HepG2 (cell line): ENCODE results near the gene OBSL1. TPM values are rescaled to one million over a fixed set of nuclear protein-coding genes. Genes with fewer than 3 reads are reported as not detected.
A peak's percentile ranks its signal among the peaks of the same experiment; 100 is the strongest.

Experiments used
- ATAC-seq: fragments of 200-7000 bp; cut with Tn5 transposase; 3 replicates; pipeline ENCODE4 v1.9.1; 2020; ENCODE audit warnings: mild to moderate bottlenecking, moderate library complexity
- BruUV-seq: library from RNA; stranded (reverse); fragments of 400-500 nt; replicated peaks from 2 replicates; lab custom pipeline; 2021; lab: Mats Ljungman, UMichigan
- CTCF ChIA-PET: fragments of 300-600 bp; formaldehyde crosslinking; extraction: SDS; loops from one replicate; lab custom pipeline; 2021; ENCODE audit warnings: low total read pairs, inconsistent platforms, low intra/inter-chr PET ratio; lab: Yijun Ruan, JAX
- POLR2A ChIA-PET: fragments of 350-600 bp; sonication (Branson Sonifier 250); formaldehyde crosslinking; loops from one replicate; lab custom pipeline; 2020; ENCODE audit warnings: antibody characterized with exemption, inconsistent platforms; lab: Yijun Ruan, JAX
- DNase-seq: peaks from one replicate; pipeline ENCODE4 v3.0.0-alpha.2; 2015; ENCODE audit warnings: low spot score
- FAIRE-seq: peaks from 3 replicates; lab custom pipeline; 2011; peaks lifted over from hg19 to GRCh38; lab: Jason Lieb, UNC
- H2AFZ ChIP-seq: one replicate; pipeline ENCODE4 v1.6.1; 2011; ENCODE audit warnings: low read length, inconsistent platforms
- H3K27ac ChIP-seq: fragments of 300-600 bp; 3 replicates; pipeline ENCODE4 v1.8.0; 2011; ENCODE audit warnings: mixed run types, mild to moderate bottlenecking, mixed read lengths, low read length, inconsistent platforms; ENCODE audit not compliant: insufficient read depth; ENCODE audit errors: extremely low read length
- H3K27me3 ChIP-seq, 2 experiments: fragments of 200-600 bp in 1 of 2; 2 replicates in 1 of 2; 3 replicates in 1 of 2; pipeline versions ENCODE4 v1.6.0 to v1.8.0; 2011; ENCODE audit warnings: low read length in 2 of 2, mild to moderate bottlenecking in 2 of 2, moderate library complexity in 2 of 2, inconsistent platforms in 1 of 2; ENCODE audit not compliant: insufficient read depth in 2 of 2, control insufficient read depth in 1 of 2
- H3K36me3 ChIP-seq, 2 experiments: fragments of 200-600 bp in 1 of 2; replicated peaks in 1 of 2; 2 replicates in 1 of 2; 3 replicates in 1 of 2; pipeline versions ENCODE4 v1.5.1 to v1.8.0; 2011; ENCODE audit warnings: low read length in 2 of 2, inconsistent platforms in 1 of 2; ENCODE audit not compliant: insufficient read depth in 2 of 2, control insufficient read depth in 1 of 2
- H3K4me1 ChIP-seq: 2 replicates; pipeline ENCODE4 v1.5.1; 2012; ENCODE audit warnings: low read length, inconsistent platforms; ENCODE audit not compliant: insufficient read depth
- H3K4me2 ChIP-seq: 2 replicates; pipeline ENCODE4 v1.6.0; 2011; ENCODE audit warnings: low read depth, low read length, inconsistent platforms
- H3K4me3 ChIP-seq, 3 experiments: fragments of 200-600 bp in 1 of 3; sonication (generic), shearing (Covaris generic) in 1 of 3; replicated peaks in 1 of 3; 2 replicates each; pipeline ENCODE4 v1.5.1; 2011 to 2016; ENCODE audit warnings: low read length in 3 of 3, inconsistent platforms in 2 of 3, low read depth in 2 of 3, mild to moderate bottlenecking in 2 of 3, control low read depth in 1 of 3, mixed read lengths in 1 of 3; ENCODE audit not compliant: insufficient read depth in 1 of 3
- H3K79me2 ChIP-seq: one replicate; pipeline ENCODE4 v1.6.1; 2011; ENCODE audit warnings: low read length, inconsistent platforms; ENCODE audit not compliant: insufficient read depth
- H3K9ac ChIP-seq: 2 replicates; pipeline ENCODE4 v1.6.0; 2011; ENCODE audit warnings: mild to moderate bottlenecking, low read depth, low read length, inconsistent platforms; ENCODE audit not compliant: insufficient read depth
- H3K9me3 ChIP-seq: 2 replicates; pipeline ENCODE4 v1.5.1; 2012; ENCODE audit warnings: mild to moderate bottlenecking, low read length
- H4K20me1 ChIP-seq: 2 replicates; pipeline ENCODE4 v1.6.0; 2011; ENCODE audit warnings: inconsistent platforms, mild to moderate bottlenecking, low read length, moderate library complexity; ENCODE audit not compliant: insufficient read depth
- AKAP8 ChIP-seq: sonication (generic); formaldehyde crosslinking; IDR thresholded peaks from 2 replicates; pipeline ENCODE4 v1.5.1; 2020; ENCODE audit warnings: mild to moderate bottlenecking, missing genetic modification reagents
- ATRX ChIP-seq: sonication (generic); formaldehyde crosslinking; IDR thresholded peaks from 2 replicates; pipeline ENCODE4 v1.4.0; 2020; ENCODE audit warnings: missing genetic modification reagents, borderline replicate concordance
- BORCS8-MEF2B ChIP-seq: sonication (generic); formaldehyde crosslinking; IDR thresholded peaks from 2 replicates; pipeline ENCODE4 v1.8.0; 2022; ENCODE audit warnings: mild to moderate bottlenecking, missing genetic modification reagents
- HHEX ChIP-seq: IDR thresholded peaks from 2 replicates; pipeline ENCODE4 v1.6.1; 2016; ENCODE audit warnings: control low read depth
- HOXD1 ChIP-seq: sonication (generic); formaldehyde crosslinking; IDR thresholded peaks from 2 replicates; pipeline ENCODE4 v1.5.0; 2020; ENCODE audit warnings: missing genetic modification reagents
- MZF1 ChIP-seq: sonication (generic); formaldehyde crosslinking; IDR thresholded peaks from 2 replicates; pipeline ENCODE4 v1.8.1; 2023; ENCODE audit warnings: mild to moderate bottlenecking, missing genetic modification reagents, borderline replicate concordance
- POLR2AphosphoS5 ChIP-seq: IDR thresholded peaks from 2 replicates; pipeline ENCODE4 v1.6.1; 2012; ENCODE audit warnings: low read depth, low read length
- SALL1 ChIP-seq: sonication (generic); formaldehyde crosslinking; IDR thresholded peaks from 2 replicates; pipeline ENCODE4 v1.8.0; 2022; ENCODE audit warnings: mild to moderate bottlenecking, missing genetic modification reagents
- SP1 ChIP-seq, 2 experiments: fragments of 450-650 bp in 1 of 2; sonication (generic) in 1 of 2; formaldehyde crosslinking in 1 of 2; IDR thresholded peaks; 2 replicates each; pipeline versions ENCODE4 v1.4.0 to v1.6.1; 2016 to 2020; ENCODE audit warnings: missing genetic modification reagents in 1 of 2
- TSC22D2 ChIP-seq: sonication (generic); formaldehyde crosslinking; IDR thresholded peaks from 2 replicates; pipeline ENCODE4 v1.5.1; 2020; ENCODE audit warnings: missing genetic modification reagents, mild to moderate bottlenecking, borderline replicate concordance
- U2AF1 ChIP-seq: fragments of 200-400 bp; formaldehyde crosslinking; optimal IDR thresholded peaks from 2 replicates; pipeline ENCODE3; 2017; ENCODE audit warnings: mild to moderate bottlenecking, low read depth, low read length
- ZNF232 ChIP-seq: sonication (generic); formaldehyde crosslinking; IDR thresholded peaks from 2 replicates; pipeline ENCODE4 v1.4.0; 2020; ENCODE audit warnings: missing genetic modification reagents, borderline replicate concordance
- ZNF441 ChIP-seq: sonication (generic); formaldehyde crosslinking; IDR thresholded peaks from 2 replicates; pipeline ENCODE4 v1.7.0; 2021; ENCODE audit warnings: missing genetic modification reagents, borderline replicate concordance
- ZNF556 ChIP-seq: sonication (generic); formaldehyde crosslinking; IDR thresholded peaks from 2 replicates; pipeline ENCODE4 v1.4.0; 2020; ENCODE audit warnings: mild to moderate bottlenecking, missing genetic modification reagents, borderline replicate concordance
- ZNF629 ChIP-seq: sonication (generic); formaldehyde crosslinking; conservative IDR thresholded peaks from 2 replicates; pipeline ENCODE4 v1.5.0; 2020; ENCODE audit warnings: missing genetic modification reagents
- ZNF747 ChIP-seq: sonication (generic); formaldehyde crosslinking; IDR thresholded peaks from 2 replicates; pipeline ENCODE4 v1.8.1; 2023; ENCODE audit warnings: missing genetic modification reagents, mild to moderate bottlenecking, borderline replicate concordance
- WGBS: methylation state at CpG from one replicate; pipeline ENCODE4 v1.1.6; 2017; ENCODE audit warnings: low lambda C conversion rate; 5-methylcytosine and 5-hydroxymethylcytosine counted together
- in situ Hi-C: cut with HindIII; loops from 2 replicates; pipeline ENCODE4 v1.10.0; 2017; ENCODE audit warnings: low pct_unique_long_range_greater_than_20kb; ENCODE audit not compliant: extremely low pct_ligation_motif_present
- intact Hi-C: fragments of 100-400 bp; cut with micrococcal nuclease; formaldehyde crosslinking; loops from one replicate; pipeline ENCODE4 v1.10.0; 2022; ENCODE audit not compliant: unreplicated experiment
- polyA plus RNA-seq, 8 experiments: library from polyadenylated mRNA; depleted of rRNA in 3 of 8; stranded (reverse) in 7 of 8; unstranded in 1 of 8; fragments of >200 nt; fragmentation: Illumina TruSeq in 4 of 8; extraction: Trizol in 4 of 8; gene quantifications; 2 replicates each; pipeline versions ENCODE4 v1.2.1 to v1.2.3, GENCODE V29; 2011 to 2016; ENCODE audit warnings: low read depth in 4 of 8, missing spikeins in 1 of 8, mixed read lengths in 1 of 8; ENCODE audit not compliant: insufficient read depth in 1 of 8
- total RNA-seq, 5 experiments: library from RNA; depleted of rRNA; stranded (reverse); fragments of >200 nt; fragmentation: Illumina TruSeq; extraction: Trizol; gene quantifications; 2 replicates each; pipeline ENCODE4 v1.2.3, GENCODE V29; 2016; ENCODE audit warnings: low read depth in 1 of 5
- TF ChIP-seq, protein P1 (sequence below): sonication (generic); formaldehyde crosslinking; conservative IDR thresholded peaks from 2 replicates; pipeline ENCODE4 v1.8.0; 2022; ENCODE audit warnings: mild to moderate bottlenecking, moderate library complexity, missing genetic modification reagents
- TF ChIP-seq, protein P2 (sequence below), 2 experiments: fragments of 450-650 bp in 1 of 2; sonication (generic) in 1 of 2; formaldehyde crosslinking; IDR thresholded peaks; 2 replicates each; pipeline versions ENCODE4 v1.5.0 to v1.8.0; 2020 to 2022; ENCODE audit warnings: mild to moderate bottlenecking in 1 of 2, missing genetic modification reagents in 1 of 2
- TF ChIP-seq, protein P3 (sequence below): sonication (generic); formaldehyde crosslinking; IDR thresholded peaks from 2 replicates; pipeline ENCODE4 v1.4.0; 2020; ENCODE audit warnings: missing genetic modification reagents

OBSL1 gene
- total and polyA plus RNA-seq, 2 of the 13 experiments (the other 11 are each of a cell fraction or from before 2014, with no cell fraction given): 86.7 to 218 TPM

DNA sequence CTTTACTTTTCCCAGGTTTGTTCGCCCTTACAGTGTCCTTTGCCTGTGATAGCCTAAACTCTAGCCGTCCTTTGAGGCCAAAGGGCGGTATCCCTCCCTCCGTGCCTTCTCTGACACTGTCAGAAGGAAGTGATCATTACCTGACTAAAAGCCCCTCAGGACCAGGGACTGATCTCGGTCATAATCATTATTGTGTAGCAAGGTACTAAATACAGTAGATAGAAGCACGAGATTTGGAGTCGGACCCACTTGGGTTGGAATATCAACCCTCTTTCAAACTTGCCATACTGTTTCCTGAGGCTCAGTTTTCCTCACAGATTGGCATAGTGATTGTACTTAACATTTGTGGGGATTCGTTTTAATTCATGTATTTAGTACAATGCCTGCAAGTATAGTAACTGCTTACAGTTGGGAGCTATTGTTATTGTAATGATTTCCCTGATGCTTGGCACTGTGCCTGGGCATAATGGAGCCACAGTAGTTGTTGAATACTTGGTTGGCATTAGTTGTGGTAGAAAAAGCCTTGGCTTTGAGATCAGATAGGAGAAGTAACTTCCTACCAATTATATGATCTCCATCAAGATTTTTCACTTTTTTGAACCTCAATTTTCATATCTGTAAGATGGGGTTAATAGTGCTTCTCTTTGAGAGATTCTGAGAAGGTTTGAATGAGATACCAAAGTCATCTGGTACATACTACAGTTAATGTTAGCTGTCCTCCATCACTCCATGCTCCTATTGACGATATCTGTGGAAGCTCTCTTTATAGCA is 27.2 kb upstream of the OBSL1 start:
- no peak for FAIRE-seq
- no peak for DNase-seq
- no peaks in the 10 kb centered on the region for H4K20me1 ChIP-seq
- ChIA-PET CTCF (interaction anchor here (1.3 to 2.3 kb wide), 2 partner anchors 44 to 57 kb away, joined by 7 to 12 read pairs; no protein-coding TSS in a partner anchor), POLR2A (interaction anchor here (0.7 to 7.6 kb wide), 12 partner anchors 10 to 210 kb away, joined by 3 to 150 read pairs (median 22); partner anchors contain the start of genes CHPF, DNPEP, GMPPA and INHA)
- H3K27ac ChIP-seq: peak overlapping the region; percentile 95
- peak overlapping the region; percentile 72 to 91 (median 74) for H3K4me3 ChIP-seq
- no peaks in the 10 kb centered on the region; a peak in 1 of 5 replicates for H3K27me3 ChIP-seq
- H3K36me3 ChIP-seq: peaks cover 9 to 15% of the 10 kb centered on the region in 2 experiments; a peak in 4 of 5 replicates
- H3K9ac ChIP-seq: peak overlapping the region; percentile 95
- peak overlapping the region; percentile 98 for H3K4me2 ChIP-seq
- TSS peak; percentile 84 for BruUV-seq
- intact Hi-C loops (loop anchor here (5.0 kb wide), 3 partner anchors 36 to 211 kb away; partner anchors contain the start of genes DNPEP and GMPPA), in situ Hi-C loops (loop anchor here (5.0 kb wide), 1 partner anchor 36 kb away; no protein-coding TSS in a partner anchor)
- no peak for ATAC-seq
- no peaks in the 10 kb centered on the region for H3K9me3 ChIP-seq
- H3K79me2 ChIP-seq: peaks cover 6% of the 10 kb centered on the region
- peak overlapping the region; percentile 68 for H2AFZ ChIP-seq
- peaks cover 45% of the 10 kb centered on the region for H3K4me1 ChIP-seq
- 18% methylated on average over 9 of the region's 9 CpGs for WGBS
- TF ChIP-seq ZNF629 (CRISPR knock-in tag): peak; percentile 62; the same call in 1 of the 2 replicates
- TF ChIP-seq HOXD1: no peak
- no peak for TF ChIP-seq SALL1 (CRISPR knock-in tag)
- no peak; the same call in 1 of the 2 replicates for TF ChIP-seq SP1 (IDR thresholded peaks at IDR 0.05)
- TF ChIP-seq SP1 (CRISPR knock-in tag; IDR thresholded peaks at IDR 0.05): no peak
- TF ChIP-seq ZNF441 (CRISPR knock-in tag): 0 out of 2 replicates have a peak, but pooled peaks have one; percentile 37
- TF ChIP-seq ZNF556 (CRISPR knock-in tag): peak; percentile 77; the same call in 1 of the 2 replicates
- TF ChIP-seq, protein P1, sequence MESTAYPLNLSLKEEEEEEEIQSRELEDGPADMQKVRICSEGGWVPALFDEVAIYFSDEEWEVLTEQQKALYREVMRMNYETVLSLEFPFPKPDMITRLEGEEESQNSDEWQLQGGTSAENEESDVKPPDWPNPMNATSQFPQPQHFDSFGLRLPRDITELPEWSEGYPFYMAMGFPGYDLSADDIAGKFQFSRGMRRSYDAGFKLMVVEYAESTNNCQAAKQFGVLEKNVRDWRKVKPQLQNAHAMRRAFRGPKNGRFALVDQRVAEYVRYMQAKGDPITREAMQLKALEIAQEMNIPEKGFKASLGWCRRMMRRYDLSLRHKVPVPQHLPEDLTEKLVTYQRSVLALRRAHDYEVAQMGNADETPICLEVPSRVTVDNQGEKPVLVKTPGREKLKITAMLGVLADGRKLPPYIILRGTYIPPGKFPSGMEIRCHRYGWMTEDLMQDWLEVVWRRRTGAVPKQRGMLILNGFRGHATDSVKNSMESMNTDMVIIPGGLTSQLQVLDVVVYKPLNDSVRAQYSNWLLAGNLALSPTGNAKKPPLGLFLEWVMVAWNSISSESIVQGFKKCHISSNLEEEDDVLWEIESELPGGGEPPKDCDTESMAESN (CRISPR knock-in tag): 0 out of 2 replicates have a peak, but pooled peaks have one; percentile 66
- peak; percentile 85; the same call in 1 of the 2 replicates for TF ChIP-seq AKAP8
- TF ChIP-seq, protein P2, sequence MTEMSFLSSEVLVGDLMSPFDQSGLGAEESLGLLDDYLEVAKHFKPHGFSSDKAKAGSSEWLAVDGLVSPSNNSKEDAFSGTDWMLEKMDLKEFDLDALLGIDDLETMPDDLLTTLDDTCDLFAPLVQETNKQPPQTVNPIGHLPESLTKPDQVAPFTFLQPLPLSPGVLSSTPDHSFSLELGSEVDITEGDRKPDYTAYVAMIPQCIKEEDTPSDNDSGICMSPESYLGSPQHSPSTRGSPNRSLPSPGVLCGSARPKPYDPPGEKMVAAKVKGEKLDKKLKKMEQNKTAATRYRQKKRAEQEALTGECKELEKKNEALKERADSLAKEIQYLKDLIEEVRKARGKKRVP (CRISPR knock-in tag; IDR thresholded peaks at IDR 0.05): no peak
- TF ChIP-seq, protein P3, sequence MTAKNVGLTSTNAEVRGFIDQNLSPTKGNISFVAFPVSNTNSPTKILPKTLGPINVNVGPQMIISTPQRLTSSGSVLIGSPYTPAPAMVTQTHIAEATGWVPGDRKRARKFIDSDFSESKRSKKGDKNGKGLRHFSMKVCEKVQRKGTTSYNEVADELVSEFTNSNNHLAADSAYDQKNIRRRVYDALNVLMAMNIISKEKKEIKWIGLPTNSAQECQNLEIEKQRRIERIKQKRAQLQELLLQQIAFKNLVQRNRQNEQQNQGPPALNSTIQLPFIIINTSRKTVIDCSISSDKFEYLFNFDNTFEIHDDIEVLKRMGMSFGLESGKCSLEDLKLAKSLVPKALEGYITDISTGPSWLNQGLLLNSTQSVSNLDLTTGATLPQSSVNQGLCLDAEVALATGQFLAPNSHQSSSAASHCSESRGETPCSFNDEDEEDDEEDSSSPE: no peak
- no peak for TF ChIP-seq HHEX (CRISPR knock-in tag)
- 0 out of 2 replicates have a peak, but pooled peaks have one; percentile 8 for TF ChIP-seq TSC22D2 (CRISPR knock-in tag)
- TF ChIP-seq ZNF232 (CRISPR knock-in tag): no peak
- TF ChIP-seq BORCS8-MEF2B (CRISPR knock-in tag): no peak
- TF ChIP-seq MZF1 (CRISPR knock-in tag): peak; percentile 22; the same call in 1 of the 2 replicates
- peak; percentile 60 for TF ChIP-seq U2AF1
- TF ChIP-seq ZNF747 (CRISPR knock-in tag): peak; percentile 7; the same call in 1 of the 2 replicates
- TF ChIP-seq POLR2AphosphoS5: peak; percentile 92; the same call in 1 of the 2 replicates
- no peak; the same call in 1 of the 2 replicates for TF ChIP-seq ATRX (CRISPR knock-in tag)
